ENCODE data around the gene FUT6.
"Not testable (repeated sequence)": the region's sequence is repeated elsewhere in the genome, so short reads cannot be mapped to it uniquely, and the experiment has no call there.

Gene FUT6

GRCh38 chr19:5839065-5840017, at the start of gene FUT6:
Gene FUT6, minus strand, starts transcription at chr19:5839702. Its CDS starts 7,135 bp downstream, at chr19:5832567.
- no peak for TF ChIP-seq CTCF (IDR thresholded peaks at IDR 0.05; ENCODE audit: poor library complexity, severe bottlenecking)
- H3K4me3 ChIP-seq (ENCODE audit: severe bottlenecking) = no peak within 1 kb of the TSS
- no peak within 1 kb of the TSS for H3K27ac ChIP-seq (ENCODE audit: poor library complexity, severe bottlenecking)
- no peak for DNase-seq (ENCODE audit: low spot score)
- no peaks in the 10 kb centered on the region for H3K27me3 ChIP-seq (ENCODE audit: insufficient read depth, poor library complexity, severe bottlenecking)
- no peaks in the 10 kb centered on the region for H3K36me3 ChIP-seq (ENCODE audit: low read depth)
- no peaks in the 10 kb centered on the region for H3K9me3 ChIP-seq (ENCODE audit: severe bottlenecking)
- no peak for ATAC-seq (ENCODE audit: low read depth)
- no peaks in the 10 kb centered on the region for H3K4me1 ChIP-seq (ENCODE audit: insufficient read depth, poor library complexity, severe bottlenecking)

GRCh38 chr19:5884065-5884811, 44.7 kb upstream of the FUT6 start:
- not testable (repeated sequence) for H3K27me3 ChIP-seq (ENCODE audit: insufficient read depth, poor library complexity, severe bottlenecking); DNase-seq (ENCODE audit: low spot score); H3K4me3 ChIP-seq (ENCODE audit: severe bottlenecking); ATAC-seq (ENCODE audit: low read depth); H3K36me3 ChIP-seq (ENCODE audit: low read depth); H3K27ac ChIP-seq (ENCODE audit: poor library complexity, severe bottlenecking); H3K4me1 ChIP-seq (ENCODE audit: insufficient read depth, poor library complexity, severe bottlenecking); H3K9me3 ChIP-seq (ENCODE audit: severe bottlenecking)

- H3K27me3 ChIP-seq (ENCODE audit: insufficient read depth, poor library complexity, severe bottlenecking); H3K4me1 ChIP-seq (ENCODE audit: insufficient read depth, poor library complexity, severe bottlenecking); DNase-seq (ENCODE audit: low spot score): not testable (repeated sequence)
Measured at GRCh38 chr19:5883157-5883873, 43.8 kb upstream of the FUT6 start.

GRCh38 chr19:5882421-5882968, 43.0 kb upstream of the FUT6 start:
- no peaks in the 10 kb centered on the region for H3K36me3 ChIP-seq (ENCODE audit: low read depth)
- no peak for ATAC-seq (ENCODE audit: low read depth)
- DNase-seq (ENCODE audit: low spot score) = no peak
- H3K9me3 ChIP-seq (ENCODE audit: severe bottlenecking) = no peaks in the 10 kb centered on the region
- H3K27me3 ChIP-seq (ENCODE audit: insufficient read depth, poor library complexity, severe bottlenecking) = no peaks in the 10 kb centered on the region
- no peak overlapping the region for H3K27ac ChIP-seq (ENCODE audit: poor library complexity, severe bottlenecking)
- H3K4me3 ChIP-seq (ENCODE audit: severe bottlenecking) = no peak overlapping the region
- no peak for TF ChIP-seq CTCF (IDR thresholded peaks at IDR 0.05; ENCODE audit: poor library complexity, severe bottlenecking)
- H3K4me1 ChIP-seq (ENCODE audit: insufficient read depth, poor library complexity, severe bottlenecking) = no peaks in the 10 kb centered on the region

More at GRCh38 chr19:5883157-5883873, 43.8 kb upstream of the FUT6 start:
- not testable (repeated sequence) for H3K4me3 ChIP-seq (ENCODE audit: severe bottlenecking); H3K9me3 ChIP-seq (ENCODE audit: severe bottlenecking); H3K27ac ChIP-seq (ENCODE audit: poor library complexity, severe bottlenecking); ATAC-seq (ENCODE audit: low read depth); H3K36me3 ChIP-seq (ENCODE audit: low read depth)

- Histone ChIP-seq H3K27ac (ENCODE audit: poor library complexity, severe bottlenecking) (no peak overlapping the region), H3K27me3 (ENCODE audit: insufficient read depth, poor library complexity, severe bottlenecking) (no peaks in the 10 kb centered on the region), H3K4me3 (ENCODE audit: severe bottlenecking) (no peak overlapping the region), H3K4me1 (ENCODE audit: insufficient read depth, poor library complexity, severe bottlenecking) (no peaks in the 10 kb centered on the region), H3K36me3 (ENCODE audit: low read depth) (no peaks in the 10 kb centered on the region), H3K9me3 (ENCODE audit: severe bottlenecking) (no peaks in the 10 kb centered on the region)
- no peak for ATAC-seq (ENCODE audit: low read depth)
- DNase-seq (ENCODE audit: low spot score) = no peak
- no peak for TF ChIP-seq CTCF (IDR thresholded peaks at IDR 0.05; ENCODE audit: poor library complexity, severe bottlenecking)
Measured at GRCh38 chr19:5881543-5882299, 42.2 kb upstream of the FUT6 start.

Measured in RWPE2 (cell line).